ENCODE data around the gene ITGBL1.

DNA sequence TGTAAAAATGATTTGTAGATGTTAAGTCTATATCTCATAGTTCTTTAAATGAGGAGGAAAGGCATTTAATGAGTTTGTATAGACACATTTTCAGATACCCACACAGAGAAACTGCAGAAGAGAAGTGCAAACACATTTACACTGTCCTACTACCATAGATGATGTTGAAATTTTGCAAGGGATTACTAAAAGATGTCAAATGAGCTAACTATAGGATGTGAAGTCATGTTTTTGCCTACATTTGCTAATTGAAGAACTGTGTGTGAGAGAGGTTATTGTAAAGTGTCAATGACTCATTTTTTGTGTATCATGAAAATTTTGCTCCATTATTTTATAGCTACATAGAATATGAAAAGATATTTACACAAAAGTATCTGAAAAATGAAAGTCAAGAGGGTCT is 178.9 kb downstream of the ITGBL1 start:
- TF ChIP-seq, protein P1, sequence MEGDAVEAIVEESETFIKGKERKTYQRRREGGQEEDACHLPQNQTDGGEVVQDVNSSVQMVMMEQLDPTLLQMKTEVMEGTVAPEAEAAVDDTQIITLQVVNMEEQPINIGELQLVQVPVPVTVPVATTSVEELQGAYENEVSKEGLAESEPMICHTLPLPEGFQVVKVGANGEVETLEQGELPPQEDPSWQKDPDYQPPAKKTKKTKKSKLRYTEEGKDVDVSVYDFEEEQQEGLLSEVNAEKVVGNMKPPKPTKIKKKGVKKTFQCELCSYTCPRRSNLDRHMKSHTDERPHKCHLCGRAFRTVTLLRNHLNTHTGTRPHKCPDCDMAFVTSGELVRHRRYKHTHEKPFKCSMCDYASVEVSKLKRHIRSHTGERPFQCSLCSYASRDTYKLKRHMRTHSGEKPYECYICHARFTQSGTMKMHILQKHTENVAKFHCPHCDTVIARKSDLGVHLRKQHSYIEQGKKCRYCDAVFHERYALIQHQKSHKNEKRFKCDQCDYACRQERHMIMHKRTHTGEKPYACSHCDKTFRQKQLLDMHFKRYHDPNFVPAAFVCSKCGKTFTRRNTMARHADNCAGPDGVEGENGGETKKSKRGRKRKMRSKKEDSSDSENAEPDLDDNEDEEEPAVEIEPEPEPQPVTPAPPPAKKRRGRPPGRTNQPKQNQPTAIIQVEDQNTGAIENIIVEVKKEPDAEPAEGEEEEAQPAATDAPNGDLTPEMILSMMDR (IDR thresholded peaks at IDR 0.05; ENCODE audit: low read length) = no peak
- no peak for TF ChIP-seq EZH2 (optimal IDR thresholded peaks at IDR 0.05; ENCODE audit: low read depth, low read length)

All from MM.1S (cell line).